HG03354 (cell line): ENCODE measurements around the gene WNT4.

ENCODE experiments used
- ATAC-seq: cut with Tn5 transposase; IDR thresholded peaks from one replicate; pipeline ENCODE4 v1.9.1; 2021; ENCODE audit warnings: mild to moderate bottlenecking; ENCODE audit not compliant: unreplicated experiment, poor library complexity, severe bottlenecking

Gene WNT4

GRCh38 chr1:22115286-22115685 lies 27.6 kb downstream of the WNT4 start:
- no peak for ATAC-seq

GRCh38 chr1:22114083-22115012 lies 28.5 kb downstream of the WNT4 start:
- no peak for ATAC-seq

GRCh38 chr1:22112554-22112953 lies 30.3 kb downstream of the WNT4 start:
- no peak for ATAC-seq

GRCh38 chr1:22111620-22112019 lies 31.3 kb downstream of the WNT4 start:
- ATAC-seq: no peak

GRCh38 chr1:22111115-22111514 lies 31.8 kb downstream of the WNT4 start:
- ATAC-seq: no peak

- no peak for ATAC-seq
Measured at GRCh38 chr1:22110016-22110415, 32.9 kb downstream of the WNT4 start.

GRCh38 chr1:22108339-22109105 lies 34.4 kb downstream of the WNT4 start:
- no peak for ATAC-seq

- no peak for ATAC-seq
Measured at GRCh38 chr1:22107126-22107525, 35.8 kb downstream of the WNT4 start.

- ATAC-seq: no peak
Measured at GRCh38 chr1:22105611-22106207, 37.2 kb downstream of the WNT4 start.

- no peak for ATAC-seq
Measured at GRCh38 chr1:22104865-22105437, 37.9 kb downstream of the WNT4 start.

GRCh38 chr1:22104094-22104493 lies 38.8 kb downstream of the WNT4 start:
- ATAC-seq: no peak

- ATAC-seq: no peak
Measured at GRCh38 chr1:22102746-22103145, 40.2 kb downstream of the WNT4 start.

GRCh38 chr1:22101995-22102394 lies 40.9 kb downstream of the WNT4 start:
- no peak for ATAC-seq

GRCh38 chr1:22101199-22101598 lies 41.7 kb downstream of the WNT4 start:
- ATAC-seq: no peak

- no peak for ATAC-seq
Measured at GRCh38 chr1:22100168-22100567, 42.7 kb downstream of the WNT4 start.

GRCh38 chr1:22098752-22099151 lies 44.1 kb downstream of the WNT4 start:
- ATAC-seq: no peak

- no peak for ATAC-seq
Measured at GRCh38 chr1:22096463-22096862, 46.4 kb downstream of the WNT4 start.

- ATAC-seq: no peak
Measured at GRCh38 chr1:22096036-22096435, 46.9 kb downstream of the WNT4 start.

GRCh38 chr1:22093513-22093912 lies 49.4 kb downstream of the WNT4 start:
- ATAC-seq: no peak
